NOMO-1 (cell line): Measurements from ENCODE around the gene SLC9A5.

Experiments used
- DNase-seq, 2 experiments: peaks; one replicate each; lab custom pipeline; 2025; ENCODE audit not compliant: unreplicated experiment in 2 of 2; lab: John Stamatoyannopoulos, UW

Gene SLC9A5

DNA sequence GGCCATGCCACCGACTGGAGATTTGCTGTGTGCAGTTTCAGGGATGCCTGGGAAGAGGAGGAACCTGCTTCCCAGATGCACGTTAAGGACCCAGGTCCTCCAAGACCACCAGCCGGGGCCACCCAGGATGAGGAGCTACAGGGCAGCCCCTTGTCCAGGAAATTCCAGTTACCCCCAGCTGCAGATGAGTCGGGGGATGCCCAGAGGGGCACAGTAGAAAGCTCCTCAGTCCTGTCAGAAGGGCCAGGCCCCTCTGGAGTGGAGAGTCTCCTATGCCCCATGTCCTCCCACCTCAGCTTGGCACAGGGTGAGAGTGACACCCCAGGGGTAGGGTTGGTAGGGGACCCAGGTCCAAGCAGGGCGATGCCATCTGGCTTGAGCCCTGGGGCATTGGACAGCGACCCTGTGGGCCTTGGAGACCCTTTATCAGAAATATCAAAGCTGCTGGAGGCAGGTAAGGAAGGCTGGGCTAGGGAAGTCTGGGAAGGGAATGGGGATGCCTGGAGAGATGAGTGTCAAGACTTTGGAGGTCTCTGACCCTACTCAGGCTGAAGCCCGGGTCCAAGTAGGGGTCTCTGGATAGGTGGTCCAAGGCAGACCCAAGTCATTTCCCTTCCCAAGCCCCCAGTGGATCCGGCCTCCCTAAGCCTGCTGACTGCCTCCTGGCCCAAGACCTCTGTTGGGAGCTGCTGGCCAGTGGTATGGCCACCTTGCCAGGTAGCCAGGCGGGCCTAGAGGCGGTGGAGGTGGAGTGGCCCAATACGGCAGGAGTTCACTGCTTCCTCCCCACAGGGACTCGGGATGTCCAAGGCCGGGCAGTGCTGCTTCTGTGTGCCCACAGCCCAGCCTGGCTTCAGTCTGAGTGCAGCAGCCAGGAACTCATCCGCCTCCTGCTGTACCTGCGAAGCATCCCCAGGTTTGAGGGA is 31.6 kb downstream of the SLC9A5 start:
- no peak for DNase-seq

DNA sequence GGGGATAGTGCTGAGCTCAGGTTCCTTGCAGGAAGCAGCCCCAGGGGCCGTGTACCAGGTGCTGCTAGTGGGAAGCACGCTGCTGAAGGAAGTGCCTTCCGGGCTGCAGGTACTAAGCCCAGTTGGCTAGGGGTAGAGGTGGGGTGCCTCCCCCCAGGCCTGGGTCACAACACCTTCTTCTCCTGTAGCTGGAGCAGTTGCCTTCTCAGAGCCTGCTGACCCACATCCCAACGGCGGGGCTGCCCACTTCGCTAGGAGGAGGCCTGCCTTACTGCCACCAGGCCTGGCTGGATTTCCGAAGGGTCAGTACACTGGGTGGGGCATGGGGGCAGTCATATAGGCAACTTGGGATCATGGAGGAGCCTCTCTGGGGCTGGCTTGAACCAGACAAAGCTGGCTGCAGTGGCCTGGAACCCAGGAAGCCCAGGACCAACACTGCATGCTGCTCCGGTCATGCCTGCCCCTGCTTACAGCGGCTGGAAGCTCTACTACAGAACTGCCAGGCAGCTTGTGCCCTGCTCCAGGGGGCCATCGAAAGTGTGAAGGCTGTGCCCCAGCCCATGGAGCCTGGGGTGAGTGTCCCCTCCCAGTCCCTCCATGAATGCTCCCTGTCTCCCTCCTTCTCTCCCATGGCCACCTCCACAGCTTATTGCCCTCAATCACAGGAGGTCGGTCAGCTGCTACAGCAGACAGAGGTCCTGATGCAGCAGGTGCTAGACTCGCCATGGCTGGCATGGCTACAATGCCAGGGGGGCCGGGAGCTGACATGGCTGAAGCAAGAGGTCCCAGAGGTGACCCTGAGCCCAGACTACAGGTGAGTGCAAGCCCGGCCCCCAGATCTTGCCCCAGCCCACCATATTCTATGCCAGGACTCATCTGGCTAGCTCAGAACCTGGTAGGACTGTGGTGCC is 33.0 kb downstream of the SLC9A5 start:
- no peak for DNase-seq

DNA sequence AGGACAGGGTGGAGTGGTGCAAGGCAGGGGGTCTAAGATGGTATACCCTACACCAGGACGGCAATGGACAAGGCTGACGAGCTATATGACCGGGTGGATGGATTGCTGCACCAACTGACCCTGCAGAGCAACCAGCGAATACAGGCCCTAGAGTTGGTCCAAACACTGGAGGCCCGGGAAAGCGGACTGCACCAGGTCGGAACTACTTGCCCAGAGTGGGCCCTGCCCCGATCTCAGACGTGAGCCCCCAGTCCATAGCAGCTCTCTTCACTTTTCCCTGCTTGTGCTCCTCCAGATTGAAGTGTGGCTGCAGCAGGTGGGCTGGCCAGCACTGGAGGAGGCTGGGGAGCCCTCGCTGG is 33.6 kb downstream of the SLC9A5 start:
- DNase-seq, result no peak

DNA sequence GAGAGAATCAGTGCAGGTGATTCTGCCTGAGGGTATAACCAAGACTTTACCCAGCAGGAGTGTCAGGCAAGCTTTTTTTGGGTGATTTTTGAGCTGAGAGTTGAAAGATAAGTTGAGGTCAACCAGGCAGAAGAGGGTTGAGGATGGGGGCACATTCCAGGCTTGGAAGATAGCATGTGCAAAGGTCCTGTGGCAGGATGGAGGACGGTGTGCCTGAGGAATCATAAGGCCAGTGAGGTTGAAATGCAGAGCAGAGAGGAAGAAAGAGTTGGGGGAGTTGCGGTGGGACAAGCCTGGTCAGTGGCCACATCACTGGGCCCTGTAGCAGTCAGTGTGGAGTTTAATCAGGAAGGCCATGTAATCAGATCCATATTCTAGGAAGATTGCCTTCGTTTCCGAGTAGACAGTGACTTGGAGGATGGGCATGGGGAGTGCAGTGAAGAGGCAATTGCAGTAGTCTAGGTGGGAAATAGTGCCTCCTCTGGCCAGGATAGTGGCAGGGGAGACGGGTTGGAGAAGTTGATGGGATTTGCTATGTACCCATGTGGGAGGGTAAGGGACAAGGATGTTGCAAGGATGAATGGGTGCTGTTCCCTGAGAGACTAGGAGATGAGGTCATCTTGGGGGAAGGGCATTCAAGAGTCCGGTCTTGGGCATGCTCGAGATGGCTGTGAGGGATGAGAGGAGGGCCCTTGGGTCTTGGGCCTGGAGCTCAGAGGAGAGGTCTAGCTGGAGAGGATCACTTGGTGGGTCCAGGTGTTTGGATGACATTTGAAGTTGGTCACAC is 34.5 kb downstream of the SLC9A5 start:
- no peak for DNase-seq

DNA sequence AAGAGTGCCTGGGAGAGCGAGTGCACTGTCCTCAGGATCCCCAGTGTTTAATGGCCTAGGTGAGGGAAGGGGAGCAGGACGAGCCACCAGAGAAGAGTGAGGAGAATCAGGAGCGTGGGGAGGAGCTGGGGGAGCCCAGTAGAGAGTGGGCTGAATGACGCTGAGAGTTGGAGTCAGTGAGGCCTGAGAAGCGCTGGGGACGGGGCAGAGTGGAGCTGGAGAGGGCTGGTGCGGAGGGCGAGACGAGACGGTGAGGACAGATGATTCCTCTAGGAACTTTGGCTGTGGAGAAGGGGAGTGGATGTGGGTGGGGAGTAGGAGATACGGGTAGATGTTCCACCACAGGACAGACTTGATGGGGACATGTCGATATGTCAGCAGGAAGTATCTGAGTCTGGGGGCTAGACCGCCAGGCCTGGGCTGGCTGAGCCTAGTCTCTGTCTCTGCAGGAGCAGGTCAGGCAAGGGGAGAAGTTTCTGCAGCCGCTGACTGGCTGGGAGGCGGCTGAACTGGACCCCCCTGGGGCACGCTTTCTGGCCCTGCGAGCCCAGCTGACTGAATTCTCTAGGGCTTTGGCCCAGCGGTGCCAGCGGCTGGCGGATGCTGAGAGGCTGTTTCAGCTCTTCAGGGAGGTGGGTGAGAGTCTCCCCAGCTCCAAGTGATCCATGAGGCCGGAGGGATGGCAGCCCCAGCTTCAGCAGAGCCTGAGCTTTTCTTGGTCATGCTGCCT is 35.2 kb downstream of the SLC9A5 start:
- DNase-seq, result no peak

DNA sequence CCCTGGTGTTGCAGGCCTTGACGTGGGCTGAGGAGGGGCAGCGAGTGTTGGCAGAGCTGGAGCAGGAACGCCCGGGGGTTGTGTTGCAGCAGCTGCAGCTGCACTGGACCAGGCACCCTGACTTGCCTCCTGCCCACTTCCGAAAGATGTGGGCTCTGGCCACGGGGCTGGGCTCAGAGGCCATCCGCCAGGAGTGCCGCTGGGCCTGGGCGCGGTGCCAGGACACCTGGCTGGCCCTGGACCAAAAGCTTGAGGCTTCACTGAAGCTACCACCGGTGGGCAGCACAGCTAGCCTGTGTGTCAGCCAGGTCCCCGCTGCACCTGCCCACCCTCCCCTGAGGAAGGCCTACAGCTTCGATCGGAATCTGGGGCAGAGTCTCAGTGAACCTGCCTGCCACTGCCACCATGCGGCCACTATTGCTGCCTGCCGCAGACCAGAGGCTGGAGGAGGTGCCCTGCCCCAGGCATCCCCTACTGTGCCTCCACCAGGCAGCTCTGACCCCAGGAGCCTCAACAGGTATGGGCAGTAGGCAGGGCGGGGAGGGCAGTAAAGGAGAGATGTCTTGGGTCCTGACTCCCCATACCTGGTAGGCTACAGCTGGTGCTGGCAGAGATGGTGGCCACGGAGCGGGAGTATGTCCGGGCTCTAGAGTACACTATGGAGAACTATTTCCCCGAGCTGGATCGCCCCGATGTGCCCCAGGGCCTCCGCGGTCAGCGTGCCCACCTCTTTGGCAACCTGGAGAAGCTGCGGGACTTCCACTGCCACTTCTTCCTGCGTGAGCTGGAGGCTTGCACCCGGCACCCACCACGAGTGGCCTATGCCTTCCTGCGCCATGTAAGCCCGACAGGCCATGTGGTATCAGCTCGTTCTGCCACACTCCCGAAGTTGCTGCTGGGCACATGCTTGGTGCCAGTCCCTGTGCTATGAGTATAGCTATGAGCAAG is 36.2 kb downstream of the SLC9A5 start:
- DNase-seq, result no peak

DNA sequence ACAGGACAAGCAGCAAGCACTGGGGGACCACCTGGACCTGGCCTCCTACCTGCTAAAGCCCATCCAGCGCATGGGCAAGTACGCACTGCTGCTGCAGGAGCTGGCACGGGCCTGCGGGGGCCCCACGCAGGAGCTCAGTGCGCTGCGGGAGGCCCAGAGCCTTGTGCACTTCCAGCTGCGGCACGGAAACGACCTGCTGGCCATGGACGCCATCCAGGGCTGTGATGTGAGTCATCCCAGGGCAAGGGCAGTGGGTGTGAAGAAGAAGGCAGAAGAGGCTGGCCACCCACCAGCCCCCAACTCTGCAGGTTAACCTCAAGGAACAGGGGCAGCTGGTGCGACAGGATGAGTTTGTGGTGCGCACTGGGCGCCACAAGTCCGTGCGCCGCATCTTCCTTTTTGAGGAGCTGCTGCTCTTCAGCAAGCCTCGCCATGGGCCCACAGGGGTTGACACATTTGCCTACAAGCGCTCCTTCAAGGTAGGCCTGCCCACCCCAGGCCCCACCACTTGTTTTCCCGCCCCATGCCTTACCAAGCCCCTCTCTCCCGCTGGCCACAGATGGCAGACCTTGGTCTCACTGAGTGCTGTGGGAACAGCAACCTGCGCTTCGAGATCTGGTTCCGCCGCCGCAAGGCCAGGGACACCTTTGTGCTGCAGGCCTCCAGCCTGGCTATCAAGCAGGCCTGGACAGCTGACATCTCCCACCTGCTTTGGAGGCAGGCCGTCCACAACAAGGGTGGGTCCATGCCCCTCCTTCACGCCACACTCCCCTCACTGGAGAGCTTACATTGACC is 37.9 kb downstream of the SLC9A5 start:
- no peak for DNase-seq

DNA sequence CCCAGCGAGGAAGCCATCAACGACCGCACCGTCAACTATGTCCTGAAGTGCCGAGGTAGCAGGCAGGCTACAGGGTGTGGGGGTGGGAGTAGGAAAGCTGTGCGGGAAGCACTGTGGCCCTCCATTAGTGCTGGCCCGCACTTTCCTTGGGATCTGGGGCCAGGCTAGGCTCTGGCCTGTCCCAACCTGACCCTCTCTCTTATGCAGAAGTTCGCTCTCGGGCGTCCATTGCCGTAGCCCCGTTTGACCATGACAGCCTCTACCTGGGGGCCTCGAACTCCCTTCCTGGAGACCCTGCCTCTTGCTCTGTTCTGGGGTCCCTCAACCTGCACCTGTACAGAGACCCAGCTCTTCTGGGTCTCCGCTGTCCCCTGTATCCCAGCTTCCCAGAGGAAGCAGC is 39.2 kb downstream of the SLC9A5 start:
- DNase-seq, result no peak

DNA sequence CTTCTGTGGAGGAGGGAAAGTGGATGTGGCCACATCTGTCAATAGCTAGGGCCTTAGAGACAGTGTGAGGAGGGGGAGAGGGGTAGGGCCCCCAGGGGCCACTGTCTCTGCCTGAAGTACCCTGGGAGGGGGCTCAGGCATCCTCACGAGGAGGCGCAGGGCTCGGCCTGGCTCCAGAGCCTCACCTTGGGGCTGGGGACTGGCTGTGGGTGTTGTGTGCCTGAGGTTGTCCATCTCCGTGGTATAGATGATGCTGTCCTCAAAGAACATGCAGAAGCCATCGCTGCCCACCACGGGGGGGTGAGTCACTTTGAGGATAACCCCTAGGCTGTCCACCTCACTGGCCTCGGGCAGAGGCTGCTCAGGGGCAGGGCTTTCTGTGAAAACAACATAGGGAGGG is 42.7 kb downstream of the SLC9A5 start:
- DNase-seq, result no peak

DNA sequence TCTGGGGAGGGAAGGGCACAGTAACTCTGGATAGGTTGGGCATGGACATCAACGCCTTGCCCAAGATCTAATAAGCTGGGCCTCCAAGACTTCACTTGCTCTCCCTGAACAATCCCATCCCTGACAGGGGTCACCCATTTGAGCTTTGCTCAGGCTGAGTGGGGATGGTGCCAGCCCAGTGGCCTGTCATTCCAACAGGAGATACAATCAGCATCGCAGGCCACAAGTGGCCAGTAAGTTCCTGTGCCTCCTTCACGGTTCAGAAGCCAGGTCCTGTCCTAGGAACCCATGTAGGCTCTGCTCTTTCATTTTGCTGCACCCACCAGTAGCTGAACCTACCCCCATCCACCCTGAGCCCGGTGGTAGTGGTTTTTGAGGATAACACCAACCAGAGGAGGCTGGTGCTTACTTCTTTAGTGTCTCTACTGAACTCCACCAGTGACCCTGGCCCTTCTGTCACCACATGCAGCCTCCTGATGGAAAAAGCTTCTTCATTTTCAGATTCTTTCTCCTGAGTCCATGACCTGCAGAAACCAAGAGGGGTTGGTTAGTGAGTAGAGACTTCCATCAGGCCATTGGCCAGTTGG is 45.5 kb downstream of the SLC9A5 start:
- DNase-seq, result no peak

DNA sequence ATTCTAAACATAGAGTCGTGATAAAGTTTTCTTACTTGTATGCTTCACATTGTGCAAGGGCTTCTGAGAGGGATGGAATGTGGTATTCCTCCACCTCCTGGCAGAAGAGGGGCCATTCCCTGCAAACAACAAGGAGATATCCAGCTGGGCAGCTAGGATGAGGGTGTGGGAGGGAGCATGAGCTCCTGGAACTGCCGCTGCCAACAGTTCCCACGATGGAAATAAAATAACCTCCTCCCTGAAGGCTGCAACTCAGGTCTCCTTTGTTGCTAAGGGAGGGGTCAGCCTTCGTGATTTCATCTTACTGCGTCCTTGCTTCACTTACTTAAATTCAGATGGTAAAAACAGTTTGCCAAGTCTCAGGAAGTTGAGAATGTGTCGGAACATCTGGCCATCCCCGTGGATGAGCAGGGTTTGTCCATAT is 46.2 kb downstream of the SLC9A5 start:
- no peak for DNase-seq

DNA sequence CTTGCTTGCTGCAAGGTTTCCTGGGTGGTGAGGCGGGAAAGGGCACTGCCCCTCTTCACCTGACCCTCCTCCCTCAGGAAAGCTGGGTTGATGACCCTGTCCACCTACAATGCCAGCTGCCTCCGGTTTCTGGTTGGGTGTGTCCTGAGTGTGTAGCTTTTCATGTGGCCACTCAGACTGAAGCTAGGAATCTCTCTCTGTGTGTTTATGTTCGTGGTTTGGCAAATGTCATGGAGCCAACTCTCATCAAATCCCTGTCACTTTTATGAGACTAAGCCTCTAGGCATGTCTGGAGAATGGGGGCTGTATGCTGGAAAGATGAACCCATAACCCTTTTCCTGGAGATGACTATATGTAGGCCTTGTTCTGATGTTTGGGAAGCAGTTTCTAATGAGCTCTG is 47.6 kb downstream of the SLC9A5 start:
- DNase-seq, result no peak

DNA sequence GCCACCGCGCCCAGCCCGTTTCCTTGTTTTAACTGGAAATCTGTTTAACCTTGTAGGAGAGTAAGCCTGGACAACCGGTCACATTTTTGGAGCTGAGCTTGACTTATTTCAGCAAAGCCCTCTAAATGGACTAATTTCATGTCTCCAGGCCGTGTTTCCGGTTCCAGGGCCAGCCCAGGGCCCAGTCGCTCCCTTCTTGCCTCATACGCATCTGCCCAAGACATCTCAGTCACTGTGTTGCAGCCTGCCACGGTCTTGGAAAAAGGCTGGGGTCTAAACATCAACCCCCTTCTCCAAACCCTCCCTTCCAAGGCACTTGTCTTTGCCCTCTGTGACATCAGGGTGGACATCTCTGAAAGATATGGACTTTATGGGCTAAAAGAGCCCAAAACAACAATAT is 49.5 kb downstream of the SLC9A5 start:
- DNase-seq, result no peak

DNA sequence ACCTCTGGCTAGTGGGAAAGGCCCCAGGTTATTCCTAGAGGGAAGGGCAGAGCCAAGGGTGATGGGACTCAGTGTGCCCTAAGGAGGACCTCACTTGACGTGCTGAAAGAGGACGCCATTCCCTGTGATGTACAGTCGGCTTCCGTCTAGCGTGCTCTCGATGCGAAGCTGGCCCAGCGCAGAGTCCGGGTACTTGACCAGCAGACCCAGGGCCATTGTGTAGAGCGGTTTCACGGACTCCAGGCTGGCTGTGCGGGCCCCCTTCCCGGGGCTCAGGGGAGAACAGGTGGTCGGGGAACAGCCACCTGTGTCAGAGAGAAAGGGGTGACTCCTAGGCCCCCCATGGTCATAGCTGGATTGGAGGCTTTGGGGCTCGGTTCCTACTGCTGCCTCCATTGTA is 50.5 kb downstream of the SLC9A5 start:
- DNase-seq, result no peak

DNA sequence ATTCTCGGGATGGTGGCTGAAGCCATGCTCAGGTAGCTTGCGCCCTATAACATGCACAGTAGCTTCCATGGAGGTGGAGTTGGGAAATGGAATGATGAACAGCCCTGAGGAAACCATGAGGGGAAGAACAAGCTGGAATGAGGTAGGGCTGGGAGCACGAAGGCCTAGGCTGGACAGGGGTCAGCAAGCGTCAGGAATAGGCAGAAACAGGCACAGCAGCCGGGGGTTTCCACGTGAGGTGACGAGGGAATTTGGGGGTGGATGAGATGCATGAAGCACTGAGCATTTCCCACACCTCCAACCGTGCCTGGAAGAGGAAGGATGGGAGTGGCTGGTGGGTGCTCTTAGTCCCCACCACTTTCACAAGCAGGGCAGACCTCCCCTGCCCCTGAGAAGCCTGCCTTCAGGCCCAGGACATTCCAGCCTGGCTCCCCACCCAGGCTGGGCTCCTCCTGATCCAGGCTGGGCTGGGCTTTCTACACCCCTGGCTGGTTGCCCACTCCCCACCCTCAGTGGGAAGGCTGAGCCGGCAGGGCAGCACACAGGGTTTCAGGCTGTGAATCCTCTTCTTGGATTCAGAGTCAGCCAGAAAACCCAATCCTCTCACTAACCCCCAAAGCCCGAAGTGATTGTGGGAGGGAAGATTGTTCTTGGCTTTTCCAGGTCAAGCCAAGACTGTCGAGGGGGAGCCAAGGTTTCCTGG is 52.5 kb downstream of the SLC9A5 start:
- no peak for DNase-seq

DNA sequence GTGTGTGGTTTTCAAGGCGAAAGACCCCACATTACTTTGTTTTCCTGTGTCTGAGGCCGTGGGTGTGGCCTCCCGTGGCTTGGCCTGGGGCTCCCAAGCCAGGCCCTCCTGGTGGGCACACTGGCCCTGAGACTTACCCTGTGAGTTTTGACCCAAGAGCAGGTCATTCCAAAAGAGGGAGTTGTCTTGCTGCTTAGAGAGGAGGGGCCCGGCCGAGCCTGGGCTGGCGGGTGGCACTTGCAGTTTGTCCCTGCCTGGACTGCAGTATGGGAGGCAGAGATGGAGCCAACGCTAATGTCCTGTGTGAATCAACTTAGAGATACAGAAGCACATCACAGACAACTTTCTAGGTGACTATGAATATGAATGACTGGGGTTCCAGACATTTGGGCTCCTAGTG is 53.3 kb downstream of the SLC9A5 start:
- DNase-seq, result no peak

DNA sequence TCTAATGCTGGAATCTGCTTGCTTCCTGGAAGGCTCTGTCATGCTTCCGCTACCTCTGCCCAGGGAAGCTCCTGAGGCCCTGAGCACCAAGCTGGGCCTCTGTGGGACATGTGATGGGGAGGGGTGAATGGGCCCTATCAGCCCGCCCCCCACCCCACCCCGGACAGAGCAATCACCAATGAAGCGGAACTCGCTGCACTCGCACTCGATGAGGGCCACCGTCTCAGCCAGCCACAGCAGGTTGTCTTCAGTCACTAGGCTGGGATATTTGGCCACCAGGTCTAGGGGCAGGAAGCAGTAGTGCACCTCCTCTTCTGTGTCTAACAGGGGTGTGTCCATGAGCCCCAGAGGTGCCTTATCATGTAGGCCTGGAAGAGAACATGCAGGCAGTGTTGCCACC is 54.2 kb downstream of the SLC9A5 start:
- no peak for DNase-seq

DNA sequence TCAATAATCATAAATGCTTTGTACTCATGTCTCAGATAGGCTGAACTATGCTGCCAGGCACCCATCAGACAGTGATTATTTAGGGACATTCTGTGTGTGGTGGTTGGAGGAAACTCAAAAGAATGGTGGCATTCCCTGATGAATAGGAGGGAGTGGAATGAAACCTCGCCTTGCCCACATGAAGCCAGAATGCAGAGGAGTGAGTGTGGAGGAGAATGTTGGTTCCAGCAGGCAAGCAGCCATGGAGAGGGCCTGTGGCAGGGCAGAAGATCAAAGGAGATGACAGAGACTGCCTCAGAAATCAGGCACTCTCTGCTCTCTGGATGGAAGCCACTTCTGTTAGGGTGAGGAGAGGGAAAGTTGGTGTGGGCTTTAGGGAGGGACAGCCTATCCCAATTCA is 55.2 kb downstream of the SLC9A5 start:
- DNase-seq, result no peak
